ENCODE results near the gene VDAC2.

DNA sequence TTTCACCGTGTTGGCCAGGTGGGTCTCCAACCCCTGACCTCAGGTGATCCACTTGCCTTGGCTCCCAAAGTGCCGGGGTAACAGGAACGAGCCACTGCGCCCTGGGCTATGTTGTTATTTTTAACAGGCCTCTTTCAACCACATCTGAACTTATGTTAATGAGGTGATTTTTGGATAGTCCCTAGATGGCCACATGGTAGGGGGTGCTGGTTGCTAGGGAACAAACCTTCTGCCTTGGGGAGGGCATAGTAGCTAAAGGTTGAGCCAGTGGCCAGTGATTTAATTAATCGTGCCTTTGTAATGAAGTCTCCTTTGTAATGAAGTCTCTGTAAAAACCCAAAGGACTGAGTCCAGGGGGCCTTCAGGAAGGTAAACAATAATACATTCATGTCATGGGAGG, 16.1 kb downstream of the VDAC2 start:
- TF ChIP-seq POLR2A (IDR thresholded peaks at IDR 0.05; ENCODE audit: low read depth, low read length) (no peak), POLR2AphosphoS5 (IDR thresholded peaks at IDR 0.05; ENCODE audit: low read depth, low read length) (no peak)

All from GM12892 (cell line).